Spleen (tissue), 11 donors: ENCODE measurements around the gene SPNS2. TPM values are rescaled to one million over a fixed set of nuclear protein-coding genes. Genes with fewer than 3 reads are reported as not detected.

Experiments used
- DNase-seq: peaks from one replicate; pipeline ENCODE4 v3.0.0-alpha.2; 2020
- H3K27ac ChIP-seq, 8 donors: fragments of 200-600 bp; sonication (generic) in 7 of 8; 1 replicate in 4 of 8; 2 replicates in 4 of 8; pipeline versions ENCODE4 v1.5.0 to v1.8.0; 2016 to 2021; ENCODE audit warnings: inconsistent platforms in 4 of 8, mild to moderate bottlenecking in 4 of 8, moderate library complexity in 1 of 8
- H3K27me3 ChIP-seq, 7 donors: fragments of 200-600 bp; sonication (generic) in 6 of 7; replicated peaks in 1 of 7; 1 replicate in 4 of 7; 2 replicates in 3 of 7; pipeline versions ENCODE4 v1.5.0 to v1.8.0; 2016 to 2021; ENCODE audit warnings: inconsistent platforms in 3 of 7, mild to moderate bottlenecking in 1 of 7
- H3K36me3 ChIP-seq, 6 donors: fragments of 200-600 bp; sonication (generic) in 5 of 6; 1 replicate in 4 of 6; 2 replicates in 2 of 6; pipeline versions ENCODE4 v1.5.0 to v1.8.0; 2016 to 2021; ENCODE audit warnings: inconsistent platforms in 2 of 6
- H3K4me1 ChIP-seq, 6 donors: fragments of 200-600 bp; sonication (generic) in 5 of 6; 1 replicate in 3 of 6; 2 replicates in 3 of 6; pipeline versions ENCODE4 v1.5.0 to v1.8.0; 2016 to 2021; ENCODE audit warnings: inconsistent platforms in 3 of 6
- H3K4me3 ChIP-seq, 8 donors: fragments of 200-600 bp; sonication (generic) in 7 of 8; 1 replicate in 4 of 8; 2 replicates in 4 of 8; pipeline versions ENCODE4 v1.5.0 to v1.8.0; 2016 to 2021; ENCODE audit warnings: inconsistent platforms in 4 of 8, mild to moderate bottlenecking in 4 of 8, moderate library complexity in 2 of 8
- H3K9me3 ChIP-seq, 8 donors: fragments of 200-600 bp; sonication (generic) in 7 of 8; 1 replicate in 4 of 8; 2 replicates in 4 of 8; pipeline versions ENCODE4 v1.5.0 to v1.8.0; 2016 to 2021; ENCODE audit warnings: inconsistent platforms in 4 of 8
- POLR2A ChIP-seq, 3 donors: fragments of 450-650 bp; IDR thresholded peaks; one replicate each; pipeline ENCODE4 v1.5.1; 2017; ENCODE audit warnings: antibody characterized with exemption in 3 of 3, mild to moderate bottlenecking in 1 of 3
- POLR2AphosphoS5 ChIP-seq, 3 donors: sonication (generic); formaldehyde crosslinking; IDR thresholded peaks; one replicate each; pipeline ENCODE4 v1.5.1; 2017; ENCODE audit warnings: antibody characterized with exemption in 3 of 3
- WGBS, 5 donors: extraction: QIAGEN DNeasy Blood & Tissue Kit in 3 of 5; methylation state at CpG; one replicate each; pipeline versions ENCODE4 v1.1.5 to v1.1.7; 2013 to 2018; 5-methylcytosine and 5-hydroxymethylcytosine counted together
- intact Hi-C: fragments of 100-400 bp; cut with DNase I; formaldehyde crosslinking; loops from one replicate; pipeline ENCODE4 v1.15.0; 2023; ENCODE audit warnings: low total_unique reads
- polyA plus RNA-seq, 3 donors: library from polyadenylated mRNA; stranded (reverse); fragments of 200-250 nt; gene quantifications; one replicate each; pipeline ENCODE4 v1.2.1, GENCODE V29; 2013
- total RNA-seq, 7 donors: library from RNA; depleted of rRNA in 3 of 7; stranded (reverse); fragments of >200 nt in 3 of 7; fragmentation: NEBNext Ultra II Directional in 4 of 7; extraction: Animal tissue kit (Norgen Biotek cat#: 25700) in 4 of 7; gene quantifications; one replicate each; pipeline versions ENCODE4 v1.1.0 to v1.2.1, GENCODE V29; 2016 to 2021
- TF ChIP-seq, protein P1 (sequence below), 11 experiments: fragments of 200-600 bp in 7 of 11; fragments of 450-650 bp in 4 of 11; sonication (generic) in 4 of 11; IDR thresholded peaks in 8 of 11; conservative IDR thresholded peaks in 3 of 11; 1 replicate in 7 of 11; 2 replicates in 4 of 11; pipeline versions ENCODE4 v1.4.0 to v1.8.0; 2016 to 2021; ENCODE audit warnings: antibody characterized with exemption in 11 of 11, inconsistent platforms in 4 of 11, mild to moderate bottlenecking in 1 of 11
- donor health status: healthy with polysubstance abuse.
- donor health status: DM: no; HTN: no; CAD: no; lungs with moderate emphysema.
- donor health status: DM: no; HTN: no; CAD: no.
- donor health status: Bipolar disorder and iron deficiency.
- donor health status: healthy.
- donor health status: DM: no; HTN: no; CAD: no.
- donor health status: DM: yes; HTN: yes; CAD: no.

SPNS2 gene
- total and polyA plus RNA-seq, 10 donors = 8.1 to 53.5 (median 22.9) TPM

DNA sequence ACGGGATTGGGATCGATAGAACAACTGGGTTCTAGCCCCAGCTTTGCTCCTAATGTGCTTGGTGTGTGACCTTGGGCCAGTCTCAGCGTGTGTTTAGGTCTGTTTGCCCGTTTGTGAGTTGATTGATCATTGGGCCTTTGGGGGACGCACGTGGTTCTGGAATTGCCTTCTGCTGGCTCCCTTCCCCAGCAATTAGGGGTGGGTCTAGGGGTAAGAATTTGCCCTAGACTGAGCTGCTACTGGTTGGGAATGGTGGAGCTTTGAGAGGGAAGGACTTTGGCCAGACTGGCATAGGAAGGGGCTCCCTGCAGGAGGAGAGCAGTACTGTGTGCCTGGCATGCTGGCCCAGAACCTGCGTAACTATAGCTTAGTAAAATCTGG lies 1.5 kb downstream of the SPNS2 start:
- 5 to 9% (median 6%) methylated on average over 6 to 7 of the region's 7 CpGs for WGBS, 5 donors
- H3K4me3 ChIP-seq = peak overlapping the region; percentile 45 to 80 (median 62)
- no peaks in the 10 kb centered on the region for H3K9me3 ChIP-seq
- no peaks in the 10 kb centered on the region for H3K36me3 ChIP-seq
- no peak for DNase-seq
- peaks cover 37 to 83% (median 62%) of the 10 kb centered on the region in 6 donors for H3K4me1 ChIP-seq
- TF ChIP-seq, protein P1, sequence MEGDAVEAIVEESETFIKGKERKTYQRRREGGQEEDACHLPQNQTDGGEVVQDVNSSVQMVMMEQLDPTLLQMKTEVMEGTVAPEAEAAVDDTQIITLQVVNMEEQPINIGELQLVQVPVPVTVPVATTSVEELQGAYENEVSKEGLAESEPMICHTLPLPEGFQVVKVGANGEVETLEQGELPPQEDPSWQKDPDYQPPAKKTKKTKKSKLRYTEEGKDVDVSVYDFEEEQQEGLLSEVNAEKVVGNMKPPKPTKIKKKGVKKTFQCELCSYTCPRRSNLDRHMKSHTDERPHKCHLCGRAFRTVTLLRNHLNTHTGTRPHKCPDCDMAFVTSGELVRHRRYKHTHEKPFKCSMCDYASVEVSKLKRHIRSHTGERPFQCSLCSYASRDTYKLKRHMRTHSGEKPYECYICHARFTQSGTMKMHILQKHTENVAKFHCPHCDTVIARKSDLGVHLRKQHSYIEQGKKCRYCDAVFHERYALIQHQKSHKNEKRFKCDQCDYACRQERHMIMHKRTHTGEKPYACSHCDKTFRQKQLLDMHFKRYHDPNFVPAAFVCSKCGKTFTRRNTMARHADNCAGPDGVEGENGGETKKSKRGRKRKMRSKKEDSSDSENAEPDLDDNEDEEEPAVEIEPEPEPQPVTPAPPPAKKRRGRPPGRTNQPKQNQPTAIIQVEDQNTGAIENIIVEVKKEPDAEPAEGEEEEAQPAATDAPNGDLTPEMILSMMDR (IDR thresholded peaks at IDR 0.05 in 8 of 11, conservative IDR thresholded peaks at IDR 0.05 in 3 of 11) = peak in 2 of 11 experiments; percentile 6 to 15
- TF ChIP-seq POLR2A (IDR thresholded peaks at IDR 0.05) = no peak
- H3K27ac ChIP-seq = peak overlapping the region in 7 of 8 donors; percentile 12 to 81 (median 74)
- H3K27me3 ChIP-seq = peaks cover 0 to 72% (median 21%) of the 10 kb centered on the region in 7 donors
- intact Hi-C loops = no loop called here

- WGBS, 5 donors = 4 to 19% (median 8%) methylated on average over 2 to 3 of the region's 3 CpGs
- H3K9me3 ChIP-seq = no peaks in the 10 kb centered on the region
- intact Hi-C loops = no loop called here
- H3K36me3 ChIP-seq = no peaks in the 10 kb centered on the region
- peak overlapping the region in 4 of 8 donors; percentile 12 to 80 (median 62) for H3K4me3 ChIP-seq
- H3K27ac ChIP-seq = peak overlapping the region in 4 of 8 donors; percentile 9 to 81 (median 72)
- H3K4me1 ChIP-seq = peaks cover 47 to 95% (median 70%) of the 10 kb centered on the region in 6 donors
- TF ChIP-seq POLR2A (IDR thresholded peaks at IDR 0.05) (no peak), POLR2AphosphoS5 (IDR thresholded peaks at IDR 0.05) (no peak)
- TF ChIP-seq, protein P1 (IDR thresholded peaks at IDR 0.05 in 8 of 11, conservative IDR thresholded peaks at IDR 0.05 in 3 of 11) = no peak
- H3K27me3 ChIP-seq = peaks cover 0 to 85% (median 21%) of the 10 kb centered on the region in 7 donors
- DNase-seq = no peak
Measured at GRCh38 chr17:4501295-4501949, 2.7 kb downstream of the SPNS2 start.

DNA sequence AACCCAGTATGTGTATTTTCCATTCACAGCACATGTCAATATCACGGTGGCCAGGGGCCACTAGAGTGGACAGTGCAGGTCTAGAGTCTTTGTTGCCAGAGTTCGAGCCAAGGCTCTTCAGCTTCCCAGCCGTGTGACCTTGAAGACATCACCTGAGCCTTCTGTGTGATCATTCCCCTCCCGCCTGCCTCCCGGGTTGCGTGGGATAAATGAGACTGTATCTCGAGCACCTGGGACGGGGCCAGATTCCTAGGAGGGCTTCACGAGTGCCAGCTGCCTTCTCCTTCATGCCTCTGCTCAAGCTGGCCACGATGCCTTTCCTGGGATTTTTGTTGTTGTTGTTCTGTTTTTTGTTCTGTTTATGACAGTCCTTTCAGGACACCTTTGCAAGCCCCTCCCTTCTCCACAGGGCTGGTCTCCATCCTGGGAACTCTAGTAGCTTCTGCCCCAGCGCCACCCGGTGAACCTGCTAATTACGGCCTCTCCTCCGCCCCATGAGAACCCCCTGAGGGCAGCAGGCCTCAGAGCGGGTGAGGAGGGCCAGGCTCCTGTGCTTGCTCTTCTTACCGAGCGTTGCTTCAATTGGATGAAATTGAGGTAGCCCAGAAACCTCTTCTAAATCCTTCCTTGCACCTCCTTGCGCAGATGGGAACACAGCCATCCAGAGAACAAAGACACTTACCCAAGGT lies 3.9 kb downstream of the SPNS2 start:
- H3K27ac ChIP-seq = peak overlapping the region in 2 of 8 donors; percentile 18 to 30
- intact Hi-C loops = no loop called here
- WGBS, 5 donors = 71 to 89% (median 80%) methylated on average over 17 to 18 of the region's 18 CpGs
- peaks cover 47 to 97% (median 75%) of the 10 kb centered on the region in 6 donors for H3K4me1 ChIP-seq
- H3K27me3 ChIP-seq = peaks cover 0 to 91% (median 21%) of the 10 kb centered on the region in 7 donors
- H3K4me3 ChIP-seq = no peak overlapping the region
- no peaks in the 10 kb centered on the region for H3K36me3 ChIP-seq
- TF ChIP-seq POLR2AphosphoS5 (IDR thresholded peaks at IDR 0.05) (no peak), POLR2A (IDR thresholded peaks at IDR 0.05) (no peak)
- TF ChIP-seq, protein P1 (IDR thresholded peaks at IDR 0.05 in 8 of 11, conservative IDR thresholded peaks at IDR 0.05 in 3 of 11) = no peak
- no peaks in the 10 kb centered on the region for H3K9me3 ChIP-seq
- no peak for DNase-seq
